HT1080 (cell line): ENCODE results near the gene ALAS1. TPM values are rescaled to one million over a fixed set of nuclear protein-coding genes. Genes with fewer than 3 reads are reported as not detected.
A peak's percentile ranks its signal among the peaks of the same experiment; 100 is the strongest.

Source experiments
- DNase-seq: peaks from one replicate; pipeline ENCODE4 v3.0.0-alpha.2; 2015; ENCODE audit warnings: low read depth
- total RNA-seq: library from RNA; depleted of rRNA; stranded (reverse); fragments of >200 nt; shearing (Covaris generic); gene quantifications from 2 replicates; pipeline ENCODE4 v1.2.3, GENCODE V29; 2014

The ALAS1 gene
- total RNA-seq, 1 experiment from 2014 or later: 71.5 TPM

- DNase-seq: peak; percentile 80
These were observed 22.5 kb downstream of the ALAS1 start for GRCh38 chr3:52220380-52221026.

GRCh38 chr3:52221141-52221562 is 23.2 kb downstream of the ALAS1 start:
- DNase-seq: no peak

- no peak for DNase-seq
These were observed 23.8 kb downstream of the ALAS1 start for GRCh38 chr3:52221563-52222318.

- DNase-seq: no peak
These were observed 24.6 kb downstream of the ALAS1 start for GRCh38 chr3:52222319-52223221.

- DNase-seq: no peak
These were observed 25.8 kb downstream of the ALAS1 start for GRCh38 chr3:52223449-52224408.

- DNase-seq: no peak
These were observed 27.7 kb downstream of the ALAS1 start, which contains the start of gene TLR9 for GRCh38 chr3:52225452-52226228. Gene TLR9 (minus strand): TSS chr3:52225645. CDS start chr3:52225529, 116 bp downstream.

- DNase-seq: no peak
These were observed 28.4 kb downstream of the ALAS1 start for GRCh38 chr3:52226229-52226817.

- no peak for DNase-seq
These were observed 29.2 kb downstream of the ALAS1 start for GRCh38 chr3:52227117-52227516.

- no peak for DNase-seq
These were observed 29.8 kb downstream of the ALAS1 start for GRCh38 chr3:52227766-52228165.

- no peak for DNase-seq
These were observed 30.3 kb downstream of the ALAS1 start for GRCh38 chr3:52228266-52228665.

- DNase-seq: no peak
These were observed 30.9 kb downstream of the ALAS1 start for GRCh38 chr3:52228751-52229291.

- no peak for DNase-seq
These were observed 31.7 kb downstream of the ALAS1 start for GRCh38 chr3:52229656-52230055.

GRCh38 chr3:52230461-52230860 is 32.5 kb downstream of the ALAS1 start:
- no peak for DNase-seq

GRCh38 chr3:52230889-52231499 is 33.0 kb downstream of the ALAS1 start:
- DNase-seq: no peak

- peak; percentile 53 for DNase-seq
These were observed 33.7 kb downstream of the ALAS1 start for GRCh38 chr3:52231502-52232278.

GRCh38 chr3:52232279-52233107 is 34.5 kb downstream of the ALAS1 start:
- DNase-seq: no peak

GRCh38 chr3:52233108-52233591 is 35.2 kb downstream of the ALAS1 start:
- DNase-seq: no peak
